Hepatocyte (in vitro differentiated cells): Measurements from ENCODE around the gene RAPGEF4.

Experiments
- CTCF ChIP-seq: fragments of 200-600 bp; sonication (generic); IDR thresholded peaks from 2 replicates; pipeline ENCODE4 v1.5.1; 2016; ENCODE audit warnings: antibody characterized with exemption, mild to moderate bottlenecking; ENCODE audit not compliant: poor library complexity
- EZH2 ChIP-seq: fragments of 200-600 bp; sonication (generic); IDR thresholded peaks from 2 replicates; pipeline ENCODE4 v1.6.1; 2016; ENCODE audit warnings: antibody characterized with exemption, mild to moderate bottlenecking, borderline replicate concordance
- EZH2phosphoT487 ChIP-seq: fragments of 200-600 bp; sonication (generic); IDR thresholded peaks from one replicate; pipeline ENCODE4 v1.6.1; 2018; ENCODE audit warnings: antibody characterized with exemption, mild to moderate bottlenecking, low read depth, moderate library complexity; ENCODE audit not compliant: unreplicated experiment, severe bottlenecking

GRCh38 chr2:172726172-172726735 lies 9.4 kb upstream of the RAPGEF4 start:
- no peak for TF ChIP-seq CTCF
- TF ChIP-seq EZH2phosphoT487: no peak
- no peak for TF ChIP-seq EZH2
